ENCODE measurements around the gene CYB5R4. TPM values are rescaled to one million over a fixed set of nuclear protein-coding genes. Genes with fewer than 3 reads are reported as not detected.
"Not testable (repeated sequence)": the region's sequence is repeated elsewhere in the genome, so short reads cannot be mapped to it uniquely, and the experiment has no call there.

The CYB5R4 gene
- total RNA-seq, 1 donor from 2014 or later: 2.2 TPM

GRCh38 chr6:83862776-83863471 lies 3.4 kb downstream of the CYB5R4 start:
- peak in 1 of 2 donors; percentile 11 for DNase-seq (ENCODE audit: low read depth in 2 of 2)

- DNase-seq (ENCODE audit: low read depth in 2 of 2): no peak
These were observed 7.6 kb downstream of the CYB5R4 start for GRCh38 chr6:83867043-83867442.

GRCh38 chr6:83867527-83868161 lies 8.2 kb downstream of the CYB5R4 start:
- peak; percentile 27 to 87 for DNase-seq (ENCODE audit: low read depth in 2 of 2)

- peak in 1 of 2 donors; percentile 30 for DNase-seq (ENCODE audit: low read depth in 2 of 2)
These were observed 9.2 kb downstream of the CYB5R4 start for GRCh38 chr6:83868639-83869038.

GRCh38 chr6:83870649-83871048 lies 11.2 kb downstream of the CYB5R4 start:
- no peak for DNase-seq (ENCODE audit: low read depth in 2 of 2)

GRCh38 chr6:83872386-83873118 lies 13.1 kb downstream of the CYB5R4 start:
- peak in 1 of 2 donors; percentile 7 for DNase-seq (ENCODE audit: low read depth in 2 of 2)

- no peak for DNase-seq (ENCODE audit: low read depth in 2 of 2)
These were observed 14.4 kb downstream of the CYB5R4 start for GRCh38 chr6:83873869-83874268.

GRCh38 chr6:83875843-83876242 lies 16.4 kb downstream of the CYB5R4 start:
- DNase-seq (ENCODE audit: low read depth in 2 of 2): no peak

GRCh38 chr6:83878902-83879644 lies 19.6 kb downstream of the CYB5R4 start:
- no peak for DNase-seq (ENCODE audit: low read depth in 2 of 2)

GRCh38 chr6:83879746-83880145 lies 20.3 kb downstream of the CYB5R4 start:
- DNase-seq (ENCODE audit: low read depth in 2 of 2): no peak

- peak in 1 of 2 donors; percentile 49 for DNase-seq (ENCODE audit: low read depth in 2 of 2)
These were observed 23.8 kb downstream of the CYB5R4 start for GRCh38 chr6:83883240-83883639.

GRCh38 chr6:83884523-83884922 lies 25.0 kb downstream of the CYB5R4 start:
- DNase-seq (ENCODE audit: low read depth in 2 of 2): peak; percentile 66 to 79

- DNase-seq (ENCODE audit: low read depth in 2 of 2): no peak
These were observed 26.5 kb downstream of the CYB5R4 start for GRCh38 chr6:83885984-83886383.

GRCh38 chr6:83889621-83890020 lies 30.1 kb downstream of the CYB5R4 start:
- DNase-seq (ENCODE audit: low read depth in 2 of 2): no peak

- no peak for DNase-seq (ENCODE audit: low read depth in 2 of 2)
These were observed 31.0 kb downstream of the CYB5R4 start for GRCh38 chr6:83890520-83890919.

GRCh38 chr6:83891586-83891985 lies 32.1 kb downstream of the CYB5R4 start:
- no peak for DNase-seq (ENCODE audit: low read depth in 2 of 2)

- no peak for DNase-seq (ENCODE audit: low read depth in 2 of 2)
These were observed 33.5 kb downstream of the CYB5R4 start for GRCh38 chr6:83893024-83893423.

GRCh38 chr6:83897094-83897493 lies 37.6 kb downstream of the CYB5R4 start:
- not testable (repeated sequence) for DNase-seq (ENCODE audit: low read depth in 2 of 2)

- DNase-seq (ENCODE audit: low read depth in 2 of 2): no peak
These were observed 42.1 kb downstream of the CYB5R4 start for GRCh38 chr6:83901624-83902023.

GRCh38 chr6:83904395-83904794 lies 44.9 kb downstream of the CYB5R4 start:
- DNase-seq (ENCODE audit: low read depth in 2 of 2): no peak

- no peak for DNase-seq (ENCODE audit: low read depth in 2 of 2)
These were observed 46.2 kb downstream of the CYB5R4 start for GRCh38 chr6:83905648-83906047.

Data from lung microvascular endothelial cell (primary cell).